Activated B cell treated with CpG ODN at 0.5 μM for 24 hours (primary cell): ENCODE measurements around the gene ARHGAP15. TPM values are rescaled to one million over a fixed set of nuclear protein-coding genes. Genes with fewer than 3 reads are reported as not detected.

Experiments
- ATAC-seq: fragments of 200-7000 bp; cut with Tn5 transposase; one replicate; pipeline ENCODE4 v1.10.0; 2021; ENCODE audit warnings: low read depth, mild to moderate bottlenecking, moderate library complexity
- CTCF ChIA-PET: fragments of 350-600 bp; sonication (Branson Sonifier 250); formaldehyde crosslinking; loops from one replicate; lab custom pipeline; 2021; ENCODE audit warnings: antibody characterized with exemption; lab: Charles Lee
- POLR2A ChIA-PET: fragments of 350-600 bp; sonication (Branson Sonifier 250); formaldehyde crosslinking; loops from one replicate; lab custom pipeline; 2021; ENCODE audit warnings: antibody characterized with exemption; lab: Charles Lee
- DNase-seq: peaks from one replicate; pipeline ENCODE4 v3.0.0; 2022
- H3K27ac Mint-ChIP-seq: one replicate; pipeline ENCODE4 v1.8.0; 2020; ENCODE audit warnings: mixed read lengths
- H3K27me3 Mint-ChIP-seq: one replicate; pipeline ENCODE4 v1.8.0; 2021; ENCODE audit warnings: mixed read lengths
- H3K36me3 Mint-ChIP-seq: one replicate; pipeline ENCODE4 v1.8.0; 2021; ENCODE audit warnings: low read depth, mixed read lengths
- H3K4me1 Mint-ChIP-seq: one replicate; pipeline ENCODE4 v1.8.0; 2021; ENCODE audit warnings: mixed read lengths
- H3K4me3 Mint-ChIP-seq: one replicate; pipeline ENCODE4 v1.8.0; 2020; ENCODE audit warnings: mild to moderate bottlenecking, mixed read lengths
- H3K9me3 Mint-ChIP-seq: one replicate; pipeline ENCODE4 v1.8.0; 2020; ENCODE audit warnings: mixed read lengths
- CTCF ChIP-seq: fragments of 200-600 bp; IDR thresholded peaks from one replicate; pipeline ENCODE4 v1.8.0; 2022; ENCODE audit warnings: antibody characterized with exemption, mild to moderate bottlenecking
- intact Hi-C: fragments of 100-400 bp; cut with micrococcal nuclease; formaldehyde crosslinking; loops from one replicate; pipeline ENCODE4 v1.15.1; 2024
- total RNA-seq: library from RNA; stranded (reverse); gene quantifications from 2 replicates; pipeline ENCODE4 v1.2.3, GENCODE V29; 2022

The ARHGAP15 gene
- total RNA-seq, 1 donor from 2014 or later = 112 TPM

DNA sequence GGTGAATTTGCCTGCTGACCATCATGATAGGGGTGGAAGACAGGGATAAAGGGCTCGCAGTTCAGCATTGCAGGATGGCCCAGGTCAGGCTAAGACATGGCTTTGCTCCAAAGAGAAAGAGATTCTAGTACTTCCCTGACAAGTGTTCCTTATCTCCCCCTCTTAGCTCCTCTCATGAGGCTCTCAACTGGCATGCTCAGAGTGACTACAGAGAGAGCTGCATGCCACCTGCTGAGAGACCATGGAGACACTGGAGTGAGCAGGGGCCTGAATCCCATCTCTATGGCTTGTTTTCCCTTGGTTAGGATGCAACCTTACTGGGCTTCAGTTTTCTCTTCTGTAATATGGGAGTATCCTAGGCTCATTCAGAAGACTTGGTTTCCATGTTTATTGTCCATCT is 94.3 kb downstream of the ARHGAP15 start:
- intact Hi-C loops = no loop called here
- no peak overlapping the region for H3K27ac Mint-ChIP-seq
- ChIA-PET CTCF (interaction anchor here (0.7 to 6.6 kb wide), 10 partner anchors 21 to 189 kb away, joined by 3 to 128 read pairs (median 4); no protein-coding TSS in a partner anchor), POLR2A (no interaction called here)
- TF ChIP-seq CTCF = no peak
- DNase-seq (no peak), ATAC-seq (no peak)
- H3K4me3 Mint-ChIP-seq = no peak overlapping the region
- no peaks in the 10 kb centered on the region for H3K9me3 Mint-ChIP-seq
- no peaks in the 10 kb centered on the region for H3K27me3 Mint-ChIP-seq
- peaks cover 14% of the 10 kb centered on the region for H3K4me1 Mint-ChIP-seq
- H3K36me3 Mint-ChIP-seq = peaks cover 41% of the 10 kb centered on the region

DNA sequence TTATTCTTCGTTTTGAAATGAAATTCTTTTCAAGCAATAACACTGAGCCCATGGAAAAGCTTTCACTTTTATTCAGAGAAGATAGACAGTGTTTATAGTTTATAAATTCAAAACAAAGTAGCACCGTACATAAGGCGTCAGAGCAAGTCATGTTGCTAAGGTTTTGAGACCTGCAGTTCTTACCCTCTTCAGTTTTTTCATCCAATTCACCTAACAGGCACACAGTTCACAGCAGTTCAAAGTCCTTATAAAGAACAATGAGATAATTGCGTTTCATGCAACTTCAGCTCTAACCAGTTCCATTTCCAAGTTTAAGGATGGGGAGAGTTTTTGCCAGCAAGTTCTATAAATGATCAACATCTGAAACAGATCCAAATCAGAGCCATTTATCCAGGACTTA is 96.7 kb downstream of the ARHGAP15 start:
- no peak for TF ChIP-seq CTCF
- H3K36me3 Mint-ChIP-seq = peaks cover 50% of the 10 kb centered on the region
- no peak for DNase-seq
- H3K27ac Mint-ChIP-seq = no peak overlapping the region
- H3K9me3 Mint-ChIP-seq = no peaks in the 10 kb centered on the region
- POLR2A ChIA-PET = no interaction called here
- intact Hi-C loops = no loop called here
- CTCF ChIA-PET = interaction anchor here (6.6 kb wide), 1 partner anchor 114 kb away, joined by 128 read pairs; no protein-coding TSS in a partner anchor
- peaks cover 18% of the 10 kb centered on the region for H3K4me1 Mint-ChIP-seq
- no peaks in the 10 kb centered on the region for H3K27me3 Mint-ChIP-seq
- no peak for ATAC-seq
- no peak overlapping the region for H3K4me3 Mint-ChIP-seq

DNA sequence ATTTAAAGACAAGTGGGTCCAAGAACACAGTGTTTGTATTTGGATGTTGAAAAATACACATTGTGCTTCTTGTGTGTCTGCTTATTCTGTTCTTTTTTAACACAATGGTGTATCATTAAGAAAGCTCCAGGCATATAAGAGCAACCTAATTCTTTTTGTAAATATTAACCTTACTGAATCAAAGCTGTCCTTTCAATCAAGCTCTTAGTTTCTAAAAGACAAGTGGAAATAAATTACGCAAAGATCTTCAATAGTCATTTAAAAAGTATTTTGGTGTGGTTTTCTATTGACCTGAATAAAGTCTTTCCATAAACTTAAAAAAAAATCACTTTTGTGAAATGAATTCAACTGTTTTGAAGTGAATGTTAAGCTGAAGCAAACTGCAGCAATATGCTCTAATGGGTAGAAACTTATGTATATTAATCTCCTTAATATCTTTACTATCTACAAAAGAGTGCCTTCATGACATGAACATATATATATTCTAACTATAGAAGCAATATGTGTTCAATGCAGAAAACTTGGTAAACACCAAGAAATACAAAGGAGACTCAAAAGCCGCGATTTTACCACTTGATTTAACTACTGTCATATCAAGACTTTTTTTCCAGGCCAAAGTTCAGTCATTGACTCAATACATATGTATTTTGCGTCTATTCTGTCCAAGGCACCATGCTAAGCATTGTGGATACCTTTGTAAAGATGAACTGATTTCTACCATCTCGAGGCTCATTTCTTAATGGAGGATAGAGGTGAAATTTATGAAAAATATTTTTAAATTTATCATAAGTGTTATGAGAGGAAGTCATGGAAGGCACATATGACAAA is 97.7 kb downstream of the ARHGAP15 start:
- no peak overlapping the region for H3K4me3 Mint-ChIP-seq
- CTCF ChIA-PET = interaction anchor here (0.9 kb wide), 1 partner anchor 116 kb away, joined by 3 read pairs; no protein-coding TSS in a partner anchor
- no peak for TF ChIP-seq CTCF
- no peaks in the 10 kb centered on the region for H3K27me3 Mint-ChIP-seq
- intact Hi-C loops = no loop called here
- POLR2A ChIA-PET = no interaction called here
- H3K4me1 Mint-ChIP-seq = peaks cover 23% of the 10 kb centered on the region
- H3K27ac Mint-ChIP-seq = no peak overlapping the region
- peaks cover 52% of the 10 kb centered on the region for H3K36me3 Mint-ChIP-seq
- DNase-seq = no peak
- peaks cover 3% of the 10 kb centered on the region for H3K9me3 Mint-ChIP-seq
- ATAC-seq = no peak

GRCh38 chr2:143229411-143229810 is 100.2 kb downstream of the ARHGAP15 start:
- POLR2A ChIA-PET = no interaction called here
- Mint-ChIP-seq H3K9me3 (peaks cover 13% of the 10 kb centered on the region), H3K27me3 (no peaks in the 10 kb centered on the region), H3K4me3 (no peak overlapping the region), H3K36me3 (peaks cover 65% of the 10 kb centered on the region), H3K4me1 (peaks cover 16% of the 10 kb centered on the region), H3K27ac (no peak overlapping the region)
- CTCF ChIA-PET = interaction anchor here (0.7 to 1.6 kb wide), 2 partner anchors 29 to 118 kb away, joined by 3 to 5 read pairs; no protein-coding TSS in a partner anchor
- DNase-seq (no peak), ATAC-seq (no peak)
- intact Hi-C loops = no loop called here
- no peak for TF ChIP-seq CTCF

DNA sequence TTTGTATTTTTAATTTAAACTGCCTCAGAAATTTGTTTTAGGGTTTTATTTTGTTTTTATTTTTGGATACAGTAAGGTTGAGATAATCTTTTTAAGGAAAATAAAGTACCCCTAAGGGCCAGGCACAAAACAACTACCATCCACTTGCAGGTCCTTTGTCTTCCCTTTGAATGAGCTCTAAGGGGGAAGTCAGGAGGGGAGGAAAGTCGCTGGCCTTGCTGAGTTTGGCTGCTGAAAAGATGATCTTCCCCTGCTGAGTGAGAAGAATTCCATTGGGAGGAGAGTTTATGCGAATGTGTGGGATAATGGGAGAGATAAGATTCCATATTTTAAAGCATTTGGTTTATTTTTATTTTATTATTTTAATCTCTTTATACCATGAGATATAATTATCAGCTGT is 100.7 kb downstream of the ARHGAP15 start:
- Mint-ChIP-seq H3K4me3 (no peak overlapping the region), H3K36me3 (peaks cover 66% of the 10 kb centered on the region), H3K4me1 (peaks cover 16% of the 10 kb centered on the region), H3K27me3 (no peaks in the 10 kb centered on the region), H3K27ac (peak overlapping the region; percentile 70), H3K9me3 (peaks cover 13% of the 10 kb centered on the region)
- DNase-seq (no peak), ATAC-seq (no peak)
- ChIA-PET POLR2A (no interaction called here), CTCF (interaction anchor here (0.6 to 1.6 kb wide), 3 partner anchors 18 to 119 kb away, joined by 3 to 5 read pairs (median 3); no protein-coding TSS in a partner anchor)
- intact Hi-C loops = no loop called here
- no peak for TF ChIP-seq CTCF
